RPMI7951 (cell line): Measurements from ENCODE around the gene TCEAL3. TPM values are rescaled to one million over a fixed set of nuclear protein-coding genes. Genes with fewer than 3 reads are reported as not detected.
A peak's percentile ranks its signal among the peaks of the same experiment; 100 is the strongest.
"Not testable (repeated sequence)": the region's sequence is repeated elsewhere in the genome, so short reads cannot be mapped to it uniquely, and the experiment has no call there.

ENCODE experiments used
- DNase-seq: peaks from one replicate; pipeline ENCODE4 v3.0.0-alpha.2; 2012; ENCODE audit warnings: low read depth
- total RNA-seq: library from RNA; depleted of rRNA; stranded (reverse); fragments of >200 nt; shearing (Covaris generic); gene quantifications from 2 replicates; pipeline ENCODE4 v1.2.3, GENCODE V29; 2014; rRNA removed

Gene TCEAL3
- total RNA-seq: 17.8 and 18.0 TPM in 2 replicates

- peak; percentile 46 for DNase-seq
Observed at GRCh38 chrX:103607364-103608305, at the start of gene TCEAL3. TCEAL3 (plus strand) TSS chrX:103607963; CDS start chrX:103609065, 1,102 bp downstream.

GRCh38 chrX:103560256-103560655, 47.5 kb upstream of the TCEAL3 start:
- no peak for DNase-seq

- no peak for DNase-seq
Observed at GRCh38 chrX:103562801-103563200, 45.0 kb upstream of the TCEAL3 start.

GRCh38 chrX:103565197-103565596, 42.6 kb upstream of the TCEAL3 start:
- no peak for DNase-seq

- peak; percentile 65 for DNase-seq
Observed at GRCh38 chrX:103565752-103566151, 42.0 kb upstream of the TCEAL3 start.

- no peak for DNase-seq
Observed at GRCh38 chrX:103571121-103571520, 36.6 kb upstream of the TCEAL3 start.

- DNase-seq: no peak
Observed at GRCh38 chrX:103571726-103572125, 36.0 kb upstream of the TCEAL3 start.

- no peak for DNase-seq
Observed at GRCh38 chrX:103573202-103573601, 34.6 kb upstream of the TCEAL3 start.

GRCh38 chrX:103584596-103584995, 23.2 kb upstream of the TCEAL3 start:
- DNase-seq: no peak

GRCh38 chrX:103585411-103586313, 22.1 kb upstream of the TCEAL3 start, which contains the start of gene TCEAL4:
TCEAL4 (plus strand) TSS chrX:103585515; CDS start chrX:103586676, 1,161 bp downstream.
- DNase-seq: peak; percentile 23

GRCh38 chrX:103586314-103586646, 21.5 kb upstream of the TCEAL3 start:
- DNase-seq: no peak

- no peak for DNase-seq
Observed at GRCh38 chrX:103586659-103587058, 21.1 kb upstream of the TCEAL3 start.

- not testable (repeated sequence) for DNase-seq
Observed at GRCh38 chrX:103592295-103592694, 15.5 kb upstream of the TCEAL3 start.

GRCh38 chrX:103595202-103595601, 12.6 kb upstream of the TCEAL3 start:
- DNase-seq: not testable (repeated sequence)

- DNase-seq: no peak
Observed at GRCh38 chrX:103608306-103608963, 672 bp downstream of the TCEAL3 start.

- DNase-seq: no peak
Observed at GRCh38 chrX:103610282-103610681, 2.5 kb downstream of the TCEAL3 start.

GRCh38 chrX:103613362-103613890, 5.7 kb downstream of the TCEAL3 start:
- peak; percentile 37 for DNase-seq

GRCh38 chrX:103614999-103615398, 7.2 kb downstream of the TCEAL3 start:
- DNase-seq: peak; percentile 55

GRCh38 chrX:103615781-103616371, 8.1 kb downstream of the TCEAL3 start:
- DNase-seq: peak; percentile 27

- no peak for DNase-seq
Observed at GRCh38 chrX:103616676-103617186, 9.0 kb downstream of the TCEAL3 start.

GRCh38 chrX:103624111-103624510, 16.3 kb downstream of the TCEAL3 start:
- DNase-seq: no peak
